DOHH2 (cell line): Measurements from ENCODE around the gene UNC45A.

Experiments used
- H3F3A ChIP-seq: fragments of 200-600 bp; sonication (generic), shearing (Covaris generic); 2 replicates; pipeline ENCODE4 v1.6.0; 2016; ENCODE audit warnings: antibody characterized with exemption, mild to moderate bottlenecking; ENCODE audit not compliant: control insufficient read depth, insufficient read depth
- H3K27ac ChIP-seq: fragments of 200-600 bp; sonication (generic); 2 replicates; pipeline ENCODE4 v1.5.1; 2014; ENCODE audit warnings: low read depth, mild to moderate bottlenecking, low read length, moderate library complexity
- H3K27me3 ChIP-seq: fragments of 200-600 bp; sonication (generic); 2 replicates; pipeline ENCODE4 v1.6.1; 2014; ENCODE audit warnings: mild to moderate bottlenecking, low read length, mixed read lengths; ENCODE audit not compliant: control insufficient read depth
- H3K36me3 ChIP-seq: fragments of 200-600 bp; sonication (generic); 2 replicates; pipeline ENCODE4 v1.6.1; 2014; ENCODE audit warnings: mild to moderate bottlenecking, low read length, moderate library complexity, mixed read lengths; ENCODE audit not compliant: control insufficient read depth
- H3K4me1 ChIP-seq: fragments of 200-600 bp; sonication (generic); 2 replicates; pipeline ENCODE4 v1.6.1; 2014; ENCODE audit warnings: mild to moderate bottlenecking, low read length, mixed read lengths; ENCODE audit not compliant: control insufficient read depth
- H3K4me2 ChIP-seq: fragments of 200-600 bp; sonication (generic); 2 replicates; pipeline ENCODE4 v1.6.0; 2014; ENCODE audit warnings: mild to moderate bottlenecking, low read length, moderate library complexity
- H3K4me3 ChIP-seq: fragments of 200-600 bp; sonication (generic); 2 replicates; pipeline ENCODE4 v1.5.1; 2014; ENCODE audit warnings: mild to moderate bottlenecking, low read length, mixed read lengths
- H3K79me2 ChIP-seq: fragments of 200-600 bp; sonication (generic); 2 replicates; pipeline ENCODE4 v1.6.1; 2014; ENCODE audit warnings: mild to moderate bottlenecking, low read length, mixed read lengths; ENCODE audit not compliant: control insufficient read depth
- H3K9me2 ChIP-seq: fragments of 200-600 bp; sonication (generic); replicated peaks from 2 replicates; pipeline ENCODE4 v1.6.1; 2014; ENCODE audit warnings: mild to moderate bottlenecking, low read length, mixed read lengths; ENCODE audit not compliant: control insufficient read depth
- H3K9me3 ChIP-seq: fragments of 200-600 bp; sonication (generic); 2 replicates; pipeline ENCODE4 v1.6.1; 2014; ENCODE audit warnings: antibody characterized with exemption, low read length, mixed read lengths; ENCODE audit not compliant: control insufficient read depth, insufficient read depth
- H4K20me1 ChIP-seq: fragments of 200-600 bp; sonication (generic); 2 replicates; pipeline ENCODE4 v1.6.0; 2014; ENCODE audit warnings: low read depth, mild to moderate bottlenecking, antibody characterized with exemption, low read length, moderate library complexity; ENCODE audit not compliant: control insufficient read depth, insufficient read depth
- CTCF ChIP-seq: fragments of 200-600 bp; sonication (generic); IDR thresholded peaks from one replicate; pipeline ENCODE4 v1.5.1; 2014; ENCODE audit warnings: antibody characterized with exemption, mild to moderate bottlenecking, low read depth, low read length; ENCODE audit not compliant: poor library complexity, severe bottlenecking
- EZH2phosphoT487 ChIP-seq: fragments of 200-600 bp; sonication (generic); IDR thresholded peaks from 2 replicates; pipeline ENCODE4 v1.6.1; 2017; ENCODE audit warnings: borderline replicate concordance, mild to moderate bottlenecking, antibody characterized with exemption, low read length, moderate library complexity, mixed read lengths

Gene UNC45A

DNA sequence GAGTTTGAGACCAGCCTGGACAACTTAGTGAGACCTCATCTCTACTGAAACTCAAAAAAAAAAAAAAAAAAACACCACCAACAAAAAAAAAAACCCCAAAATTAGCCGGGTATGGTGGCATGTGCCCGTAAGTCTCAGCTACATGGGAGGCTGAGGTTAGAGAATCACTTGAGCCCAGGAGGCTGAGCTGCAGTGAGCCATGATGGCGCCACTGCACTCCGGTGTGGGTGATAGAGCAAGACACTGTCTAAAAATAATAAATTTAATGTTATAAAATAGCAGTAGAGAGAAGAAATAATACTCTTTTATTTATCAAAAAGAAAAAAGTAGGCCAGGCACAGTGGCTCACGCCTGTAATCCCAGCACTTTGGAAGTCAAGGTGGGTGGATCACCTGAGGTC lies 37.0 kb downstream of the UNC45A start:
- H3K27ac ChIP-seq, result no peak overlapping the region
- no peaks in the 10 kb centered on the region for H3K9me2 ChIP-seq
- no peaks in the 10 kb centered on the region for H3K79me2 ChIP-seq
- peaks cover 88% of the 10 kb centered on the region for H3K36me3 ChIP-seq
- H3K4me1 ChIP-seq, result no peaks in the 10 kb centered on the region
- H3K4me3 ChIP-seq, result no peak overlapping the region
- TF ChIP-seq CTCF, result no peak
- no peak for TF ChIP-seq EZH2phosphoT487
- H3F3A ChIP-seq, result 0 out of 2 replicates have a peak, but pooled peaks cover 13% of the 10 kb centered on the region
- H4K20me1 ChIP-seq, result no peaks in the 10 kb centered on the region
- no peak overlapping the region for H3K4me2 ChIP-seq
- H3K27me3 ChIP-seq, result no peaks in the 10 kb centered on the region
- no peaks in the 10 kb centered on the region for H3K9me3 ChIP-seq

DNA sequence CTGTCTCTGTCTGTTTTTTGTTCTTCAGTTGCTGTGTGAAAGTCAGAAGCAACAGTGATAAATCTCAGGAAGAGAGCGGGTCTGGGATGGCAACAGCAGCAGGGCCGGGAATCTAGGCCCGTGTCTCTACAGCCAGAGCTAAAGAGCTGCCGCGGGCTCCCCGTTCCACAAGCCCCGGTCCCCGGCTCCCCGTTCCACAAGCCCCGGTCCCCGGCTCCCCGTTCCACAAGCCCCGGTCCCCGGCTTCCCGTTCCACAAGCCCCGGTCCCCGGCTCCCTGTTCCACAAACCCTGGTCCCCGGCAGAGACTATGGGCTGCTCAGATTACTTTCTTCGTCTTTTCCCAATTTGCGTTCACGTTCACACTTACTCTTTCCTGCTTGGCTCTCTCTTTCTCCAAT lies 39.1 kb downstream of the UNC45A start:
- Histone ChIP-seq H3K27ac (no peak overlapping the region), H3K79me2 (no peaks in the 10 kb centered on the region), H3K4me2 (no peak overlapping the region), H3K9me3 (no peaks in the 10 kb centered on the region), H3K27me3 (no peaks in the 10 kb centered on the region), H3K9me2 (no peaks in the 10 kb centered on the region), H3K36me3 (peaks cover 83% of the 10 kb centered on the region), H3K4me1 (no peaks in the 10 kb centered on the region), H3K4me3 (no peak overlapping the region), H3F3A (no peaks in the 10 kb centered on the region), H4K20me1 (no peaks in the 10 kb centered on the region)
- TF ChIP-seq CTCF (no peak), EZH2phosphoT487 (no peak)

- Histone ChIP-seq H3K9me2 (no peaks in the 10 kb centered on the region), H3F3A (no peaks in the 10 kb centered on the region), H3K4me3 (no peak overlapping the region), H3K79me2 (peaks cover 32% of the 10 kb centered on the region), H3K36me3 (peaks cover 94% of the 10 kb centered on the region), H3K27me3 (no peaks in the 10 kb centered on the region), H3K27ac (no peak overlapping the region), H3K4me2 (no peak overlapping the region), H3K4me1 (no peaks in the 10 kb centered on the region; the same call in 1 of the 2 replicates), H3K9me3 (no peaks in the 10 kb centered on the region), H4K20me1 (no peaks in the 10 kb centered on the region)
- no peak for TF ChIP-seq EZH2phosphoT487
- no peak for TF ChIP-seq CTCF
Measured at GRCh38 chr15:90979582-90979981, 44.5 kb downstream of the UNC45A start.

DNA sequence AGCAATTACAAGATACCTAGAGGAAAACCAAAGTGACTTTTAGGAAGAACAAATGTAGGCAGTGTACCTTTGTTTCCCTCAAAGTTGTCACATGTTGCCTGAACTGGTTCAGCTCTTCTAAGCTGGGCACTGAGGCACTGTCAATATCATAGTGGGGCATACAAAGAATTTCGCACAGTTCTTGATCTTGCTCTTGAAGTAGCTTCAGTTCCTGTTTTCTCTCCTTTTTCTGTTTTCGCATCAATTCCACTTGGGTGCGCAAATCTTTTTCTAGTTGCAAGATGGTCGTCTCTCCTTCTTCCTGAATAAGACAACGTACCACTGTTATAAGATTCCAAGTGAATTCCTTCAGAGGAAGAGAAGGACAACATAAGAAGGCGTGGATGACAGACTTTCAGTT lies 46.6 kb downstream of the UNC45A start:
- Histone ChIP-seq H3K4me3 (no peak overlapping the region), H3K36me3 (peaks cover 89% of the 10 kb centered on the region), H3K9me3 (no peaks in the 10 kb centered on the region), H4K20me1 (0 out of 2 replicates have a peak, but pooled peaks cover 4% of the 10 kb centered on the region), H3K27me3 (no peaks in the 10 kb centered on the region), H3K79me2 (peaks cover 53% of the 10 kb centered on the region), H3K27ac (no peak overlapping the region), H3F3A (no peaks in the 10 kb centered on the region), H3K4me1 (peaks cover 5% of the 10 kb centered on the region), H3K4me2 (no peak overlapping the region), H3K9me2 (no peaks in the 10 kb centered on the region)
- TF ChIP-seq CTCF, result no peak
- no peak for TF ChIP-seq EZH2phosphoT487
